Retina (tissue), 1 donor: ENCODE measurements around the gene BGN.
A peak's percentile ranks its signal among the peaks of the same experiment; 100 is the strongest.

ENCODE experiments used
- DNase-seq: peaks from one replicate; pipeline ENCODE4 v3.0.0-alpha.2; 2016

BGN gene

DNA sequence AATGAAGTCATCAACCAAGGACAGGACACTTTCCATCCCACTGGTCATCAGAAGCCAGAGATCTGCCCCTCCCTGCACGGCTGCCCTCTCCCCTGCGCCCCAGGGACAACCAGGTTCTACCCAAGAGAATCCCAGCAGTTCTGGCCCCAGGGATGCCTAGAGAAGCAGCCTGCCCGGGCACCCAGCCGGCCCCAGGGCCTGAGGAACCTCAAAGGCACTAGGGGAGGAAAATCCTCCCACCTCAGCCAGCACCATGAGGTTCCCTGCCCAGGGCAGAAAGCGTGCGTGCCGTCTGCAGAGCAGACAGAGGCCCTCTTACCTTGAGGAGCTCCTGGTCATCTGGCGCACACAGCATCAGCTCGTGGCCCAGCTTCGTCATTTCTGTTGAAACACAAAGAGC, 32.5 kb upstream of the BGN start:
- DNase-seq: no peak

DNA sequence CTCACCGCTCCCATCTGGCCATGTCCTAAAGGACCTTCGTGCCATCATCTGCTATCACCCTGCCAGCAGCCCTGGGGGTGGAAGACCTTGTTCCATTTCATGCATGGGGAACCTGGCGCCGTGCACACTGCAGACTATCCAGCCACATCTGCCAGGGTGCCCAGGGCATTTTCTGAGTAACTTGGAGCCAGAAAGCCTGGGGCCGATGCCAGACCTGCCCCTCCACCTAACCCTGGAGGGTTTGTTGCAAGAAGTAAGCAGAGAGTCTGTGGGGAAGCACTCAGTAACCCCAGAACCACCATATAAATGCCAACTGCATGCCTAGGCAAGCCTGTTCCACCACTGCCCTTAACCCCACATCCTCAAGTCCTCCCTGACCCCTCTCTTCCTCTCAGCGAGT, 31.7 kb upstream of the BGN start:
- no peak for DNase-seq

DNA sequence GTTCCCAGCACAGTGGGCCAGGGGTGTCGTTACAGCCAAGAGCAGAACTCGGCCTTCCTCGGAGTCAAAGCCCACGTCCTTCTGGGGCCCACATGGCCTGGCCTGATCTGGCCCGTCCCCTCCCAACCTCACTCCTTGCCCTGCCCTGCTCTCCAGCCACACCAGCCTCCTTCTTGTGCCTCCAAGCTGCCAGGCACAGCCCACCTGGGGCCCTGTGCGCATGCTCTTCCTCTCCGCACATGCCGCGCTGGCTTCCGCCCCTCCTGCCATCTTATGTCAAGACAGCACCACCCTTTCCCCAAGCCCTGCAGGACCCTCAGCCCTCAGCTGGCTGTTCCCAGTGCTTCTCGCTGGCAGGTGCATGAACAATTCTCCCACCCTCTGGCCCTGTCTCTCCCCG, 31.2 kb upstream of the BGN start:
- DNase-seq: no peak

DNA sequence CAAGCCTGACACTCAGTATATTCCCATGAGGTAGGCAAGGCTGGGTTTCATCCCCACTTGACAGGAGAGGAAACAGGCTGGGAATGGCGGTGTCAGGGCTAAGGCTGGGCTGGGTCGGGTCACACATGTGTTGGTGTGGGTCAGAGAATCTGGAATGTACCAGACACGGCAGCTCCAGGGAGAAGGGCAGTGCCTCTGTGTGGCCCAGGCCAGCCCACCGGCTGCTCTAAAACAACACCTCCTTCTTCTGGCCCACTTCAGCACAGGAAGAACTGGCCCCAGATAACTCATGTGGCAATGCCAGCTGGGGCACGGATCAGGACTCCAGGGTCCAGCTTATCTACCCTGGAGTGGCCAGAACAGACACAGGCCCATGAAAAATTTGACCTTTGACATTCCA, 30.7 kb upstream of the BGN start:
- DNase-seq: no peak

DNA sequence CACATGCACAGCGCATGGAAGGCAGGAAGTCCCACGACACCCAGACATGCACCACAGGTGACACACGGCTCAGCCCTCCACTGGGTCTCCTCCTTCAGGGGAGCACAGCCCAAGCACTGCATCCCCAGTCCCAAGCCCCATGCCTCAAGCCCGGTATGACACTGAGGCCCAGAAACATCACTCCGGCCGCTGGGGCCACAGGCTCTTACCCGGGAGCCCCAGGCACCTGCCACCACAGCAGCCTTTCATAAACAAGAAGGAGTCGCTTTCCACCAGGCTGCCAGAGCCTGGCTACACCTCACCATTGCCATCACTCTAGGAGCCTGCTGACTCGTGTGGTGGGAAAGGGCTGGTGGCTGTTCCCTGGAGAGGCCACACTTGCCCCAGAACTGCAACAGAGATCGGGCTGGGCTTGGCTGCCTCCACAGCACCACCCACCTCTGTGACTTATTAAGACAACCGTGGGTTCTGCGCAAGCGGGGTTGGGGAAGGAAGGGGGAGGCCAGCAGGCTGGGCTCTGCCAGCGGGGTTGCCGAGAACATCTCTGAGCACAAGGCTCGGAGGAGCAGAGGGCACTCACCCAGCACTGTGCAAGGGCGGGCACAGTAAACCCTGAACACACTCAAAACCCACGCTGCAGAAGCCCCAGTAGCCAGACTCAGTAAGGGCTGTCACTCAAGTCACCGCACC, 28.9 kb upstream of the BGN start:
- DNase-seq: no peak

DNA sequence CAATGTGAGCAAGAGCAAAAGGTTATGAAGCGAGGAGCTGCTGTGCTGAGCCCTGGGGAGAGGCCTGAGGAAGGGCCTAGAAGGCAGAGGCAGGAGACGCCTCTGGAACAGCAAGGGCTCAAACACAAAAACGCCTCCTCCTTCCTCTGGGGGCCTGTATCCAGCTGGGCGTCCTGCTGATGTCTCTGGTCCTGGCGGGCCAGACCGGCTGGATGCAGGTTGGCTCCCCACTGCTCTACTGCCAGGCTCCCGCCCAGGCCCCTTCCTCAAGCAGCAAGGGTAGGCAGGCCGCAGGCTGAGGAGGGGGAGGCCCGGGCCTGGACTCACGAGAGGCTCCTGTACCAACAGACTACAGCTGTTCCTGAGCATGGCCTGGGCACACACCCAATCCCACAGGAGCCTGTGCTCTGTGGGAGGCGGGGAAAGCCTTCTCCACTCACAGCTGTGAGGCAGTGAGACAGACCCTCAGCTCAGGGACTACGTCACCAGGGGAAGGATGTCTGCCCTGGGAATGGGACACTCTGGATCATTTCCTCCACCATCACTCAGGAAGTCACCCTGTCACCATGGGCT, 26.7 kb upstream of the BGN start:
- no peak for DNase-seq

DNA sequence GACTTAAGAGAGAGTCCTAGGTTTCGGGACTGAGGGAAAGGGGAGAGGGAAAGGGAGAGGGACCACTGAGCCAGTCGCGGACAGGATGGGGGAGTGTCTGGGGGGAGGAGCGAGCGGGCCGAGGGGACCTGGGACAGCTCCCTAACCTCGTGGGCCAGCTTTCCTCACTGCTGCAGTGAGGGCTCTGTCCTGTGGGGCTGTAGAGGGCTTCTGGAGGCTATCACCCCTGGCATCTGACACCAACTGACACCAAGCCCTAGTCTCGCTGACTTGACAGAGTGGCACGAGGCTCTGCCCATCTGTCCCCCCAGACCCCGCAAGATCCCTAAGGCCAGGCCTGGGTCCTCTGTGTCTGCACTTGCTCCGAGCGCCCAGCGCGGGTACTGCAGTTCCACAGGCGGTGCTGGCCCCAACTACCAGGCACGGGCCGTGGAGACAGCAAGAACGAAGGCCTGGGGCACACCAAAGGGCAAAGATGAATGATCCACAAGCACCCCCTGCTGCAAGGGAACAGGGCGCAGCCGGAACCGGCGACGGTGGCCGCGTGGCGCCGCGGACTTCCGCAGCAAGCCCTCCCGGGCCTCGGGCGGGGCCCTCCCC, 24.9 kb upstream of the BGN start:
- no peak for DNase-seq

DNA sequence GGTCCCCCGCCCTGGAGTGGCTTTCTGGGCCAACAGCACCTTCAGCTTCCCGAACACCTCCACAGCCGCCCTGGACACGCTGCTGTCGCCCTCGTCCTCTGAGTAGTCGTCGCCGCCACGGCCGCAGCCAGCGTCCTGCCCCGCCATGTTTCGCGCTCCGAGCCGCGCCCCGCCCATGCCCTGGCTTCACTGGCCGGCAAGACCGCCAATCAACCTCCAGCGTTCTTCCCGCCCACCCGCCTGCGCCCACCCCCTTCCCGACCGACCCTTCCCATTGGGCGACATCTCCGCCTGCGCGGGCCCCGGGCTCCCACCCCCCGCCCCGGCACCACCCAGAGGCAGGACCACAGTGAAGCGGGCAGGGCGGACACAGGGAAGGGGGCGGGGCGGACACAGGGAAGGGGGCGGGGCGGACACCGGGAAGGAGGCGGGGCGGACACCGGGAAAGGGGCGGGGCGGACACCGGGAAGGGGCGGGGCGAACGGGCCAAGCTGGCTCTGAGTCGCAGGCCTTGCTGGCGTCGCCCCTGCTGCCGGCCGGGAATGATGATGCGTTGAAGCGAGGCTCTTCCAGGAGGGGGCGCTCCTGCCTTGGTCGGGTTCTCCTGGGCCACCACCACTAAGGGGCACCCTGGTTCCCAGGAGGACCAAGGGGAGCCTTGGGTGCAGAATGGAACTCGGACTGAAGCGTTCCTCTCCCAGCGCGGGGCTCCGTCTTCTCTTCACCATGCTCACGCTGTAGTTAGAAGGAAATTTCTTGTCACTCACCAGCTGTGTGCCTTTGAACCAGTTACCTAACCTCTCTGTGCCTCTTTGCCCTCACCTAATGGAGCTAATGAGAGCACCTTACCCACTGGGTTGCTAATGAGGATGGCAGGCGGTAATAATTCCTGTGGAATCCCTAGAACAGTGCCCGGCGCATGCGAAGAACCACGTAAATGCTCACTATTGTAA, 24.1 kb upstream of the BGN start, which contains the start of gene HAUS7:
Gene HAUS7, minus strand, starts transcription at position 166 of the 953 bp plus-strand sequence. Its CDS starts 19 bp downstream, at position 147.
- peak; percentile 86 for DNase-seq

DNA sequence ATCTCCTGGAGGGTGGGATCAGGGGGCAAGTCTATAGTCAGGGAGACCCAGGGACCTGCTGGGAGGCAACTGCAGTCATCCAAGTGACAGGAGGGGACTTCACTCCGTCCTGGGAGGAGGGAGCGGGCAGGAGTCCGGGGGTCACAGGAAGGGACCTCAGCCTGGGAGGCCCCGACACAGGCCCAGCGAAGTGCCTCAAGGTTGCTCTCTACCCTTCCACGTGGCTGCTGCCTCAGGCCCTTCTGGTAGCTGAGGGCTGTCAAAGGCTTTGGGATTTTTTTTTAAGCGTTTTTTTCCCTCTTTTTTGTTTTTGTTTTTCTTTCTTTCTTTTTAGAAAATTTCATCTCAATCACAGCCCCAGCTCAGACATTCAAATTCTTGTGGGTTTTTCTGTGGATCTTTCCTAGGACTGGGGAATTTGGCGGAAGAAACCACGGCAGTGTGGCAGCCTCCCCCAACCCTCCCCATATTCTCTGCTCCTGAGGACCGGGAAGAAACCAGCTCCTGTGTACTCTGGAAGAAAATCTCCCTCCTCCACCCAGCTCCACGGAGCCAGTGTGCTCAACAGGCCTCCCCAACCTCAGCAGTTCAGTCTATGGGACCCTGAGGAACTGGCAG, 23.0 kb upstream of the BGN start:
- no peak for DNase-seq

DNA sequence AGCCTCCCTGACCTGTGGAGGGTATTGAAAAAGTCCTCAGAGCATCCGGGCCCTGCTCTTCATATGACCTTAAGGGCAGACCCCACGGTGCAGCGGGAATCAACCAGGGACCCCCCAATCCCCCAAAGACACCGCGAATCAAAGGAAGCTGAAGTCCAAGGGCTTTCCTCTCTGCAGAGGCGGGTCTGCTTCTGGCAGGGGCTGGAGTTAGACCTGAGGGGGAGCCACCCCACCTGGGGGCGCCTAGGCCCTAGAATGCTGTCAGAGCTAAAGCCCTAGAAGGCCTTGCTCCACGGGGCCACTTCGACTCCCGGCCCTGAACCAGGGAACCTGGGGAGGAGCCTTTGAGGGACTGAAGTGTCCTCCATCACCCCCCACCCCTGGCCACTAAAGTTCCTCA, 21.7 kb upstream of the BGN start:
- DNase-seq: no peak

DNA sequence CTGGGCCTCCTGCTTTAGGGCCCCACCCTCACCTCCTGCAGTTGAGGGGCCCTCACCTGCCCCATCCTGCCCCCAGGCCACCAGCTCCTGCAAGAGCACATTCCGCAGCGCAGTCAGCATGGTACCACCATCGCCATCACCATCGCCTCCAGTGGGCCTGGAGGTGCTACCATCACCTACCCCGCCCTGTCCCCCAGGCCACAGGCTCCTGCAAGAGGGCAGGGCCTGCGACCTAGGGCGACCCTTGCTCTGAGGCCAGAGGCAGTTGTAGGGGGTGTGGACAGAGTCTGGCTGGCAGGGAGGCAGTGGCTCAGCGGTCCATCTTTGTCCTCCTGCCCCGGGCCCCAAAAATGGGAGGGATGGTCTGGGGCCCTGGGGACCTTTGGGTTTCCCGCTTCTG, 20.5 kb upstream of the BGN start:
- no peak for DNase-seq

DNA sequence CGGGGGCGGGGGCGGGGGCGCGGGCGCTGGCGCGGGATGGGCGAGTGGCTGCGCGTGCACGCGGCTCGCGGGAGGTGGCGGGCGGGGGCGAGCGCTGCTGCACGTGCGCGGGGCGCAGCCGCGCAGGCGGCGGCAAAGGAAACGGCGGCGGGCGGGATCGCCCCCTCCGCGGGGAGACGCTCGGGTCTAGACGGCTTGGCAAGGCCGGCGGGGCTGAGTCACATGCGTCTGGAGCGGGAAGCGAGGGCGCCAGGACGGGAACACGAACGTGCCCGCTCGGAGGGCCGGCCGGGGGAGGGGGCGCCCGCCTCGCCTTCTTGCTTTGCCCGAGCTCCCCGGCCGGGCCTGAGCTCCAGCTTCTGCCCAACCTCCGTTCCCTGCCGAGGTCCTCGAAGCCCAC, 20.1 kb upstream of the BGN start:
- DNase-seq: peak; percentile 59

DNA sequence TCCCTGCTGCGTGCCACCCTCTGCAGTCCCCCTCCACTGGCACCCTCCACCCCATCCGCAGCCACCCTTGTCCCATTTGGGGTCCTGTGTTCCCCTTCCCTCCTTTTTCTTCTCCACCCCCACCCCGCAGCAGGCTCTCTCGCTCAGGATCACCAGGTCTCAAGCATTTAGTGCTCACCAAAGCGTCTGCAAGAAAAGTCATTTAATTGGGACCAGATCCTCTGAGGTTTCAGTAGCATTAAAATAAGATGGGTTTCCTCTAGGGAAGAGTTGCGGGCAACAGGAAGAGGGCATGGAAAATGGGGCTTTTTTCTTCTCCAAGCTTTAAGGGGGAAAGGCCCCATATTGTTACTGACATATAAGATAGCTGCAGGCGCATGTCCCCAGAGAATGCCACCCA, 19.5 kb upstream of the BGN start:
- no peak for DNase-seq

DNA sequence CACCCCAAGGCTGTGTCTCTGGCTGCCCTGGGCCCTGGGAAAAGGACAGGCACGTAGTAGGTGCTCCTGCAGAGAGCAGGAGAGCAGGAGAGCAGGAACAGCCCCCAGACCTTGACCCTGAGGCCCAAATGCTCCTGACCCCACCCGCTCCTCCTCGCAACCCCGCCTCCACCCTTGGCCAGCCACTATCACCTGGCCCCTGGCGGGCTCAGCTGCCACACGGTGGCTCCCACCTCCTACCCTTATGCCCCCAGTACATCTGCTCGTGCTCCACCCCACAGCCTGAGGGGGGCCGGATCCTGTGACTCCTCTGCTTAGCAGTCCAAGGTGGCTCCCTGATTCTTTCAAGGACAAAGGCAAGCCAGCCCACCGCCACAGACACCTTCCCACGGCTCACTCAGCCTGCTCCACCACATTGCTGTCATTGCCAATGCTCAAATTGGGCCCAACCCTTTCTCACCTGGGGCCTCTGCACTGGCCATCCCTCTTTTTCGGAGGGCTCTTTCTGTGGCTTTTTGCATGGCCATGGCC, 19.0 kb upstream of the BGN start:
- DNase-seq: no peak

DNA sequence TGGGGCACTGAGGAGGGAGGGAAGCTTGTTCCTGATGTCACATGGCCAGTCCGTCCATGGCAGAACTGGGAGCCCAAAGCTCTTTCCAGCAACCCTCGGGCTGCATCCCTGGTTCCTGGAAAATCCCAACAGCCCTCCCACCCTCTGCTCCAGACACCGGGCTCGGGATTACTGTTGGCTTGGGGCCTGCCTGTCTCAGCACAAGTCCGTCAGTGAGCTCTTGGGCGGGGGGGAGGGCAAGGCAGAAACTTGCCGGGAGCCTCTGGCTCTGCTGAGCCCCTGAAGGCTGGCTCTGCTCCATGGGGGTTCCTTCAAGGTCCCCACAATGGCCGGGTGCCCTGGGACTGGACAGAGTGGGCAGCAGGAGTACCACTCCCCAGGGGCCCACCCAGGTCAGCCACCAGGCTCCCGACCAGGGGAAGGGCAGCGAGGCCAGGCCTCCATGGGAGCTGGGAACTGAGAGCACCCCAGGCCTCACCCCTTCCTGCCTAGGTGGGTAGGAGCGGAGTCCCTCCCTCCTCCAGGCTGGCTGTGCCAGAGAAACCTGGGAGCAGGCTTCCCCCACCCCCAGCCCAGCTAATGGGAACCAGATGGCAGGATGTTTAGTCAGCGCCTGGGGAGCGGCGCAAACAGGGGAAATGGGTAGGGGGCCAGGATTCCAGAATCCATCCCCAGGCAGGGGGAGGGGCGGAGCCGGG, 18.0 kb upstream of the BGN start:
- DNase-seq: no peak

DNA sequence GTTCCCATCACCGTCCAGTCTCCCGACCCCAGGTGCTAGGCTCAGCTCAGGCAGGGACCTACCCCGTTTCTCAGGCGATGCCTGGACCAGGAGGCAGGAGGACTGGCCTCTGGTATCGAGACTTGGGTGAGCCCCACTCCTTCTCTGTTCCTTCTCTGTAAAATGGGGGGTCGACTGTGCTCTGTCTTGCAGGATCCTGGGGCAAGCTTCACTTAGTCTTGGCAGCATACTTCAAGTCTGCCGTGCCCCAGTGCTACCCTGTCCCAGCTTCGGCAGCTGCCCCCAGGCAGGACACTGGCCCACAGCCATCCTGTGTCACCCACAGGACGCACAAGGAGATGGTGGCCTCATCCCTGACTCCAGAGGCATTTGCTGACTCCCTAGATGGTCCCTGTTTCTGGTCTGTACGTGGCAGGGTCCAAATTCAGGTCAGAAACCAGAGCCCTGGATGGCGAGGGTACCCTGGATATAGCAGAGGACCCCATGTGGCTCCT, 17.4 kb upstream of the BGN start:
- no peak for DNase-seq

DNA sequence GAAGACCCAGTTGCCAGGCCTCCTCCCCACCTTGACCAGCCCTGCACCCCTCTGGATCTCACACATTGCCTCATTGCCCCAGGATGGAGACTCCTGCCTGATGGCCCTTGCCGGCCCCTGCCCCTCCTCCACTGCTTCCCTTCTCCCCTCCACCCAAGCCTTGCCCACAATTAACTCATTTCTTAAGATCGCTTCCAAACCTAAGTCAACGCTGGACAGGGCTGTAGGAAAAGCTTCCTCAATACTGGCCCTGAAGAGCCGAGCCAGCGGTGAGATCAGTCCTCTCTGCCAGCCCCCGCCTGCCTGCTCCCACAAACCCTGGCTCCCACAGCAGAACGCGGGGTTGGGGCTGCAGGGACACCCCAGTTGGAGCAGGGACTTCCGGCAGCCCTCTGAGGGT, 16.9 kb upstream of the BGN start:
- no peak for DNase-seq

DNA sequence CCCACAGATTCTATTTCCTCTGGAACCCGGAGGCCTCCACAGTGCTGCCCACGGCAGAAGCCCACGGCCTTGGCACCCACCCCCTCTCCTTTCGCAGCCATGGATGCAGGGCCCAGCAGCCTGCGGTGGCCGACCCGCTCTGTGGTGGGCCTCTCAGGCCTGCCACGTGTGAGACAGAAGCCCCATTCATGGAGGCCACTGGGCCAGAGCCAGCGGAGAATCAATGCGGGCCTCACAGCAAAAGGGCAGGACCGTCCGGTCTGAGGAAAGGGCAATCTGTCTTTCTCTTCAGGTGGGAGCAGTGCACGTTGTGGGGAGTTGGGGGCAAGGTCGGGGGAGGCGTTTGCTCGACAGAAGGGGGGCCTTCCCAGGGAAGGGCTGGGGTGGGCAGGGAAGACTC, 16.0 kb upstream of the BGN start:
- DNase-seq: no peak

DNA sequence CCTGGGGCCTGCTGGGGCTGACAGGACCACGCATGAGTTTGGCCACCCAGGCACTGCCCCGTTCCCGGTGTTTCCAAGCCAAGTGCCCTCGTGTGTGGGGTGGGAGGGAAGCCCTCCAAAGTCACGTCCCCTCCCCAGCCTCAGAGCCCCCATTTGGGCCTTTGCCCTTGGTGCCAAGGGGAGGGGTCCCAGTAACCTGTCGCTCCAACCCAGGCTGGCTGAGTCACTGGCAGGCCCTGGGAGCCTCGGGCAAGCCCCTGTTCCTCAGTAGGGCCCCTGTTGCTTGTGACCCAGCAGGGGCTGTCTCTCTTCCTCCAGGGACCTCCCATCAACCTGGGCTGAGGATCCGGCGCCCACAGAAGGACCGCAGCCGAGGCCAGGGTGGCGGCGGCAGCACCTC, 13.7 kb upstream of the BGN start:
- DNase-seq: no peak

DNA sequence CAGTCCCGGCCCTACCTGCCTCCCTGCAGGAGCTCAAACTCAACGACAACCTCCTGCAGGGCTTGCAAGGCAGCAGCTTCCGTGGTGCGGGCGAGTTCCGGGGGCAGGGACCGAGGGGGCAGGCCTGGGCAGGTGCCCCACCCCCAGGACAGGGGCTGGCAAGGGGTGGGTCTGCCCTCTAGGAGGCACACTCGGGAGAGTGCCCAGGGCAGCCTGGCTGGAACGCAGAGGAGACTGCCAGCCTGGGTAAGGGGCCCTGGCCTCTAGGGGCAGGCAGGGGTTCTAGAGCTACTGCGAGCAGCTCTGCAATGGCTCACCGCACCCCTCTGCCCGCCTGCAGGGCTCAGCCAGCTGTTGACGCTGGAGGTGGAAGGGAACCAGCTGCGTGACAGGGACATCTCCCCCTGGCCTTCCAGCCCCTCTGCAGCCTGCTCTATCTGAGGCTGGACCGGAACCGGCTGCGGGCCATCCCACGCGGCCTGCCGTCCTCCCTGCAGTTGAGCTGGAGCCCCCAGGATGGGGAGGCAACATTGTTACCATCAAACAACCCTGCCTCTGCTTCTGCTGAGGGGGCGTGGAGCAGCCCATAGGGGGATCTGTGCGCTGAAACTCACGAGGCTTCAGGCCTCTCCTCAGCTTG, 12.3 kb upstream of the BGN start:
- no peak for DNase-seq

DNA sequence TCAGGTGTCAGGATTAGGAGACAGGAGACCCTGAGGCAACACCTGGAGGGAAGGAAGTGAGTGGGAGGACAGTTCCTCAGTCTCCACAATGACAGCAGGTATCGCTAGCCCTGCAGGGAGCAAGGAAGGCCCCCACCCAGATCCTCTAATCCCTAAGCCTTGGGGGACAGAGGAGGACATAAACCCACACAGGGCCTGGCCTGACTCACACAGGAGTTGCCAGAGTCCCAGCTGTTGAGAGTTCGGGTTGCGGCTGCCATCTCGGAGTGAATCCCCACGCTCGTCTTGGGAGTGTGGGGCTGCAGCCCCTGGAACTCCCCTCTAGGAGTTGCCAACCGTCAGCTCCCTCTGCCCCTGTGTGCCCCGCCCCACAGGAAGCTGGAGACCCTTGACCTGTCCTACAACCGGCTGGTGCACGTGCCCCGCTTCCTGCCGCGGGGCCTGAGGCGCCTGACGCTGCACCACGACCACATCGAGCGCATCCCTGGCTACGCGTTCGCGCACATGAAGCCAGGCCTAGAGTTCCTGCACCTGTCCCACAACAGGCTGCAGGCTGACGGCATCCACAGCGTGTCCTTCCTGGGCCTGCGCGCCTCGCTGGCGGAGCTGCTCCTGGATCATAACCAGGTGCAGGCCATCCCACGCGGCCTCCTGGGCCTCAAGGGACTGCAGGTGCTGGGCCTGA, 9.2 kb upstream of the BGN start:
- no peak for DNase-seq
